Activated CD8-positive, alpha-beta memory T cell treated with anti-CD3 and anti-CD28 coated beads for 48 hours (primary cell): ENCODE measurements around the gene CDKN2D.
"Not testable (repeated sequence)": the region's sequence is repeated elsewhere in the genome, so short reads cannot be mapped to it uniquely, and the experiment has no call there.

Experiments used
- DNase-seq, 3 experiments: peaks; one replicate each; pipeline ENCODE4 v3.0.0-alpha.2; 2020; ENCODE audit warnings: low read depth in 2 of 3, low spot score in 2 of 3

The CDKN2D gene

GRCh38 chr19:10553087-10553667 is 15.6 kb downstream of the CDKN2D start:
- DNase-seq = no peak

GRCh38 chr19:10552510-10553053 is 16.2 kb downstream of the CDKN2D start:
- peak in 1 of 3 experiments; percentile 18 for DNase-seq

GRCh38 chr19:10551698-10552301 is 17.0 kb downstream of the CDKN2D start:
- DNase-seq = peak in 1 of 3 experiments; percentile 15

- DNase-seq = not testable (repeated sequence)
Observed at GRCh38 chr19:10551006-10551405, 17.8 kb downstream of the CDKN2D start.

- DNase-seq = no peak
Observed at GRCh38 chr19:10550336-10550735, 18.4 kb downstream of the CDKN2D start.

- DNase-seq = no peak
Observed at GRCh38 chr19:10549733-10550132, 19.0 kb downstream of the CDKN2D start.

GRCh38 chr19:10548746-10549276 is 20.0 kb downstream of the CDKN2D start:
- no peak for DNase-seq

GRCh38 chr19:10546817-10547216 is 22.0 kb downstream of the CDKN2D start:
- DNase-seq = no peak

- DNase-seq = no peak
Observed at GRCh38 chr19:10544753-10545251, 24.0 kb downstream of the CDKN2D start.

- peak in 1 of 3 experiments; percentile 7 for DNase-seq
Observed at GRCh38 chr19:10544242-10544752, 24.5 kb downstream of the CDKN2D start.

- DNase-seq = peak; percentile 58 to 68 (median 60)
Observed at GRCh38 chr19:10543420-10544241, 25.1 kb downstream of the CDKN2D start, which contains the start of gene ATG4D. TSS of gene ATG4D (plus strand) at chr19:10543904. CDS start at chr19:10544091, 187 bp downstream.

GRCh38 chr19:10543059-10543419 is 25.7 kb downstream of the CDKN2D start:
- no peak for DNase-seq

GRCh38 chr19:10539016-10539415 is 29.8 kb downstream of the CDKN2D start:
- DNase-seq = not testable (repeated sequence)

- DNase-seq = no peak
Observed at GRCh38 chr19:10538204-10538983, 30.4 kb downstream of the CDKN2D start.

GRCh38 chr19:10537668-10538067 is 31.1 kb downstream of the CDKN2D start:
- no peak for DNase-seq

GRCh38 chr19:10535613-10536012 is 33.2 kb downstream of the CDKN2D start:
- DNase-seq = no peak

GRCh38 chr19:10533646-10534386 is 35.0 kb downstream of the CDKN2D start:
- DNase-seq = no peak

GRCh38 chr19:10532457-10532856 is 36.3 kb downstream of the CDKN2D start:
- no peak for DNase-seq

GRCh38 chr19:10526887-10527286 is 41.9 kb downstream of the CDKN2D start:
- not testable (repeated sequence) for DNase-seq

GRCh38 chr19:10525636-10526035 is 43.1 kb downstream of the CDKN2D start:
- no peak for DNase-seq
